Mesothelial cell of epicardium (in vitro differentiated cells): Measurements from ENCODE around the gene SPEM3. TPM values are rescaled to one million over a fixed set of nuclear protein-coding genes. Genes with fewer than 3 reads are reported as not detected.
"Not testable (repeated sequence)": the region's sequence is repeated elsewhere in the genome, so short reads cannot be mapped to it uniquely, and the experiment has no call there.

Experiments
- DNase-seq, 2 experiments: peaks; one replicate each; pipeline ENCODE4 v3.0.0; 2021; ENCODE audit warnings: low spot score in 2 of 2; ENCODE audit not compliant: unreplicated experiment in 2 of 2
- H3K27ac Mint-ChIP-seq: 2 replicates; pipeline ENCODE4 v1.8.0; 2021; ENCODE audit warnings: mixed read lengths
- H3K27me3 Mint-ChIP-seq: 2 replicates; pipeline ENCODE4 v1.8.0; 2021; ENCODE audit warnings: low read depth, mixed read lengths
- H3K36me3 Mint-ChIP-seq: 2 replicates; pipeline ENCODE4 v1.8.0; 2021; ENCODE audit warnings: mixed read lengths
- H3K4me1 Mint-ChIP-seq: 2 replicates; pipeline ENCODE4 v1.8.0; 2021; ENCODE audit warnings: mixed read lengths
- H3K4me3 Mint-ChIP-seq: 2 replicates; pipeline ENCODE4 v1.8.0; 2021; ENCODE audit warnings: mild to moderate bottlenecking, moderate library complexity, mixed read lengths
- H3K9me3 Mint-ChIP-seq: 2 replicates; pipeline ENCODE4 v1.8.0; 2021; ENCODE audit warnings: mixed read lengths
- total RNA-seq: library from RNA; stranded (reverse); gene quantifications from 3 replicates; pipeline ENCODE4 v1.2.1, GENCODE V29; 2021

The SPEM3 gene
- total RNA-seq, 1 donor from 2014 or later: not detected

- H3K9me3 Mint-ChIP-seq, DNase-seq, H3K36me3 Mint-ChIP-seq, H3K27me3 Mint-ChIP-seq: not testable (repeated sequence)
- Mint-ChIP-seq H3K27ac (peak overlapping the region; percentile 100), H3K4me3 (peak overlapping the region; percentile 97), H3K4me1 (peaks cover 68% of the 10 kb centered on the region)
Observed at GRCh38 chr17:7481842-7482741, 53.4 kb downstream of the SPEM3 start.

Other genes starting within 250 kb of the SPEM3 start
- gene ASGR1, start 249.5 kb upstream of the SPEM3 start, total RNA-seq: 15.9 to 19.7 TPM (median 16.5 TPM) in 3 replicates
- 59.9 to 62.4 TPM (median 60.2 TPM) in 3 replicates for gene DLG4, start 209.0 kb upstream of the SPEM3 start, total RNA-seq
- 385 to 424 TPM (median 410 TPM) in 3 replicates for gene ACADVL, start 208.9 kb upstream of the SPEM3 start, total RNA-seq
- 87.3 to 96.1 TPM (median 94.0 TPM) in 3 replicates for gene DVL2, start 194.3 kb upstream of the SPEM3 start, total RNA-seq
- gene PHF23, start 189.4 kb upstream of the SPEM3 start, total RNA-seq: 55.4 to 57.1 TPM (median 55.6 TPM) in 3 replicates
- 424 to 451 TPM (median 429 TPM) in 3 replicates for gene GABARAP, start 186.4 kb upstream of the SPEM3 start, total RNA-seq
- 122 to 132 TPM (median 130 TPM) in 3 replicates for gene CTDNEP1, start 177.1 kb upstream of the SPEM3 start, total RNA-seq
- 37.9 to 42.8 TPM (median 42.1 TPM) in 3 replicates for gene ELP5, start 176.6 kb upstream of the SPEM3 start, total RNA-seq
- 79.2 to 86.1 TPM (median 79.9 TPM) in 3 replicates for gene CLDN7, start 166.4 kb upstream of the SPEM3 start, total RNA-seq
- 1.6 to 1.8 TPM (median 1.6 TPM) in 3 replicates for gene SLC2A4, start 147.1 kb upstream of the SPEM3 start, total RNA-seq
- 1.9 to 3.3 TPM (median 2.2 TPM) in 3 replicates for gene YBX2, start 134.2 kb upstream of the SPEM3 start, total RNA-seq
- gene EIF5A, start 121.2 kb upstream of the SPEM3 start, total RNA-seq: 265 to 278 TPM (median 273 TPM) in 3 replicates
- gene GPS2, start 113.5 kb upstream of the SPEM3 start, total RNA-seq: 42.1 to 52.4 TPM (median 46.2 TPM) in 3 replicates
- gene NEURL4, start 99.5 kb upstream of the SPEM3 start, total RNA-seq: 52.8 to 56.7 TPM (median 55.1 TPM) in 3 replicates
- 8.9 to 10.9 TPM (median 9.1 TPM) in 3 replicates for gene ACAP1, start 92.3 kb upstream of the SPEM3 start, total RNA-seq
- gene KCTD11, start 76.7 kb upstream of the SPEM3 start, total RNA-seq: 17.3 to 18.8 TPM (median 17.7 TPM) in 3 replicates
- 0.18 to 0.42 TPM in 2 of 3 replicates, not detected in the other for gene TMEM95, start 73.7 kb upstream of the SPEM3 start, total RNA-seq
- 8.2 to 9.9 TPM (median 9.0 TPM) in 3 replicates for gene TNK1, start 47.8 kb upstream of the SPEM3 start, total RNA-seq
- gene PLSCR3, start 34.3 kb upstream of the SPEM3 start, total RNA-seq: 67.4 to 69.3 TPM (median 68.4 TPM) in 3 replicates
- gene TMEM256, start 24.8 kb upstream of the SPEM3 start, total RNA-seq: 65.7 to 78.3 TPM (median 69.4 TPM) in 3 replicates
- 88.0 to 97.5 TPM (median 90.8 TPM) in 3 replicates for gene NLGN2, start 21.0 kb upstream of the SPEM3 start, total RNA-seq
- 0.38 TPM in 1 of 3 replicates, not detected in the others for gene SPEM1, start 8.5 kb upstream of the SPEM3 start, total RNA-seq
- gene SPEM2, start 3.2 kb upstream of the SPEM3 start, total RNA-seq: not detected in 3 replicates
- 9.7 to 10.2 TPM (median 10.2 TPM) in 3 replicates for gene TMEM102, start 6.6 kb downstream of the SPEM3 start, total RNA-seq
- gene FGF11, start 10.7 kb downstream of the SPEM3 start, total RNA-seq: 24.8 to 26.8 TPM (median 26.5 TPM) in 3 replicates
- 15.9 to 17.7 TPM (median 16.0 TPM) in 3 replicates for gene CHRNB1, start 16.2 kb downstream of the SPEM3 start, total RNA-seq
- 36.4 to 40.1 TPM (median 39.7 TPM) in 3 replicates for gene ZBTB4, start 50.8 kb downstream of the SPEM3 start, total RNA-seq
- gene SLC35G6, start 52.6 kb downstream of the SPEM3 start, total RNA-seq: not detected in 3 replicates
- gene POLR2A, start 55.5 kb downstream of the SPEM3 start, total RNA-seq: 195 to 208 TPM (median 204 TPM) in 3 replicates
- gene TNFSF12, start 120.2 kb downstream of the SPEM3 start, total RNA-seq: 6.6 to 7.7 TPM (median 7.6 TPM) in 3 replicates
- 4.3 to 6.1 TPM (median 5.2 TPM) in 3 replicates for gene TNFSF13, start 129.9 kb downstream of the SPEM3 start, total RNA-seq
- 50.3 to 55.9 TPM (median 51.5 TPM) in 3 replicates for gene SENP3, start 133.1 kb downstream of the SPEM3 start, total RNA-seq
- gene CD68, start 150.8 kb downstream of the SPEM3 start, total RNA-seq: 0.44 to 0.86 TPM (median 0.78 TPM) in 3 replicates
- 44.8 to 45.5 TPM (median 45.5 TPM) in 3 replicates for gene MPDU1, start 155.0 kb downstream of the SPEM3 start, total RNA-seq
- 2.0 to 2.3 TPM (median 2.1 TPM) in 3 replicates for gene SOX15, start 161.2 kb downstream of the SPEM3 start, total RNA-seq
- gene FXR2, start 186.0 kb downstream of the SPEM3 start, total RNA-seq: 43.2 to 44.5 TPM (median 43.4 TPM) in 3 replicates
- gene SAT2, start 199.0 kb downstream of the SPEM3 start, total RNA-seq: 80.6 to 95.0 TPM (median 87.7 TPM) in 3 replicates
- gene SHBG, start 201.3 kb downstream of the SPEM3 start, total RNA-seq: 0.60 to 0.84 TPM (median 0.82 TPM) in 3 replicates
- gene ATP1B2, start 222.1 kb downstream of the SPEM3 start, total RNA-seq: 9.6 to 10.5 TPM (median 10.2 TPM) in 3 replicates